Activated T-cell treated with anti-CD3 and anti-CD28 coated beads, Interleukin-2, amount 50 U/mL, for 72 hours (primary cell): ENCODE results near the gene KERA. TPM values are rescaled to one million over a fixed set of nuclear protein-coding genes. Genes with fewer than 3 reads are reported as not detected.

Source experiments
- ATAC-seq, 2 donors: fragments of 150-1000 bp; cut with Tn5 transposase; replicated peaks in 1 of 2; 2 replicates each; pipeline ENCODE4 v1.10.0; 2021; ENCODE audit warnings: moderate library complexity in 2 of 2, mild to moderate bottlenecking in 1 of 2
- DNase-seq, 2 donors: peaks; one replicate each; pipeline ENCODE4 v3.0.0; 2021 to 2022; ENCODE audit warnings: mixed read lengths in 1 of 2
- H3K27ac Mint-ChIP-seq: one replicate; pipeline ENCODE4 v1.8.0; 2022; ENCODE audit warnings: mild to moderate bottlenecking, moderate library complexity, mixed read lengths
- H3K27me3 Mint-ChIP-seq: one replicate; pipeline ENCODE4 v1.8.0; 2022; ENCODE audit warnings: low read depth, mixed read lengths
- H3K36me3 Mint-ChIP-seq, 2 donors: one replicate each; pipeline ENCODE4 v1.8.0; 2022; ENCODE audit warnings: mixed read lengths in 2 of 2, mild to moderate bottlenecking in 1 of 2; ENCODE audit not compliant: insufficient read depth in 2 of 2
- H3K4me1 Mint-ChIP-seq: one replicate; pipeline ENCODE4 v1.8.0; 2022; ENCODE audit warnings: low read depth, mixed read lengths
- H3K4me3 Mint-ChIP-seq, 2 donors: one replicate each; pipeline ENCODE4 v1.8.0; 2022; ENCODE audit warnings: mild to moderate bottlenecking in 2 of 2, mixed read lengths in 2 of 2, moderate library complexity in 2 of 2
- H3K9me3 Mint-ChIP-seq, 2 donors: one replicate each; pipeline ENCODE4 v1.8.0; 2022; ENCODE audit warnings: mixed read lengths in 2 of 2
- total RNA-seq, 2 donors: library from RNA; stranded (reverse); gene quantifications; one replicate each; pipeline ENCODE4 v1.2.3, GENCODE V29; 2022

Gene KERA
- total RNA-seq, 2 donors from 2014 or later: not detected

DNA sequence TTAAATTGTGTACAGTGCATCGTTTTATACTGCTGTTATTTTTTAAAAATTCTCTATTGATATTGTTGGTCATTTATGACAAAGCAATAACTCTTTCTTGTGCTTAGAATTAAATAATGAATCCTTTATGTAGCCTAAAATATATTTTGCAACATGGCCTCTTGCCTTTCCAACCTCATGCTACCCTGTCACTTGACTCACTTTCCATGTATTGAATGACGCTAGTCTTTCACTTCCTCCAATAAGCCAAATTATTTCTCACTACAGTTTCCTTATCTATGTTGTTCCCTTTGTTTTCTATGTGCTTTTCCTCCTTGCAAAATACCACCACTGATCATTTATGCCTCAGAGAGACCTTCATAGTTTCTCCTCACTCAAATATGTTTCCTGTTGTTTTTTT lies 36.7 kb downstream of the KERA start:
- Mint-ChIP-seq H3K36me3 (no peaks in the 10 kb centered on the region), H3K9me3 (no peaks in the 10 kb centered on the region), H3K4me3 (no peak overlapping the region), H3K4me1 (no peaks in the 10 kb centered on the region), H3K27ac (no peak overlapping the region), H3K27me3 (no peaks in the 10 kb centered on the region)
- DNase-seq (no peak), ATAC-seq (no peak)

DNA sequence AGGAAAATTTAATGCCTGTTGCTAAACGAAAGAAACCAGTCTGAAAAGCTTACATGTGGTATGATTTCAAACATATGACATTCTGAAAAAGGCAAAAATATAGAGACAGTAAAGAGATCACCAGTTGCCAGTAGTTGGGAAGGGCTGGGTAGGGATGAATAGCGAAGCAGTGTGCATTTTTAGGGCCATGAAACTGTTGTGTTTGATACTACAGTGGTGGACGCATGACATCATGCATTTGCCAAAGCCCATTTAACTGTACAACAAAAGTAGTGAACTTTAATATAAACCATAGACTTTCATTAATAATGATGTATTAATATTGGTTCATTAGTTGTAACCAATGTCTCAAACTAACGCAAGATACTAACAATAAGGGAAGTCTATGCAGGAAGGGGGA lies 38.4 kb downstream of the KERA start:
- Mint-ChIP-seq H3K27ac (no peak overlapping the region), H3K9me3 (no peaks in the 10 kb centered on the region), H3K4me1 (no peaks in the 10 kb centered on the region), H3K36me3 (no peaks in the 10 kb centered on the region), H3K4me3 (no peak overlapping the region), H3K27me3 (no peaks in the 10 kb centered on the region)
- DNase-seq (no peak), ATAC-seq (no peak)

DNA sequence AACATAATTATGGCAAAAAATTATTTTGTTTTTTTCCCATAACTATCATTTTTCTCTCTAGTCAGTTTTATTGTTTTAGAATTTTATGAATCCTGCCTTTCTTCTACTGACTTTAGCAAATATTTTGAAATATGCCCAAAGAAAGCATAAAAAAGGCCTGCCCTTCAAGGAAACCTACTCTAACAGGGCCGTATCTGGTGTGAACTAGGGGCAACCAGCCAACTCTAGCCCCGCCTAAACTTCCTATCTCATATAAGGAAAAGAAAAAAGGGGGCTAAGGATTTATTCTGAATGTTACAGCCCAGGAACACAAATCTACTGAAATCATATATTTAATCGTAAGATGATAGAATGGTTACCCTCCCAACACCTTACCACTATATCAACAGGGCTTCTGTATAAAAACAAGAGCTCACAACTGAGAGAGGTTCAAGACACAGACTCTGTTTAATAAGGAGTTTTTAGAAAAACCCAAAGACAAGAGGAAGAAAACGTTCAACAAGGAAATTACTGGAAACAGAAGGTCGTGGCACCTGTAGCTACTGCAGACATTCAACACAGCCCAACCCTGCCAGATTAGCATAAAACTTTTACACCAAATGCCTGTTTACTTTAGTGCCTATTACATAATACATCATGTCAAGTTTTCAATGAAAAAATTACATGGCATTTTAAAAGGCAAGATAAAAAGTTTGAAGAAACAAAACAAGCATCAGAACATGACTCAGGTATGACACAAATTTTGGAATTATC lies 40.1 kb downstream of the KERA start:
- Mint-ChIP-seq H3K27ac (no peak overlapping the region), H3K4me1 (no peaks in the 10 kb centered on the region), H3K36me3 (no peaks in the 10 kb centered on the region), H3K27me3 (peaks cover 13% of the 10 kb centered on the region), H3K4me3 (no peak overlapping the region), H3K9me3 (no peaks in the 10 kb centered on the region)
- ATAC-seq (no peak), DNase-seq (no peak)

DNA sequence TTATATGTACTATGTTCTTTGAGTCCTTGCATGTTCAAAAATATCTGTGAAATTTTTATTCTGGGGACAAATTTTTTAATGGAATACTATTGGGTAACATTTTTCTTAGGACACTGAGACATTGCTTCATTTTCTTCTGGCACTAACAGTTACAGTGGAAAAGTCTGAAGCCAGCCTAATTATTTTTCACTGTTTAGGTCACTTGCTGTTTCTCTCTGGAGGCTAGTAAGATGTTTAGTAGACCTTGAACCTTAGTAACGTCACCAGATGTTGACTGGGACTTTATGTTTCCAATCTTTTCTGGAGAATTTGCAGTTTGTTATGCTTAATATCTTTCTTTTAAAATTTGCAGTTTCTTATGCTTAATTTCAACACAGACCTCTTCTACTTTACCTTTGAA lies 40.8 kb downstream of the KERA start:
- DNase-seq (no peak), ATAC-seq (no peak)
- Mint-ChIP-seq H3K4me3 (no peak overlapping the region), H3K36me3 (no peaks in the 10 kb centered on the region), H3K9me3 (no peaks in the 10 kb centered on the region), H3K27me3 (peaks cover 13% of the 10 kb centered on the region), H3K4me1 (no peaks in the 10 kb centered on the region), H3K27ac (no peak overlapping the region)

DNA sequence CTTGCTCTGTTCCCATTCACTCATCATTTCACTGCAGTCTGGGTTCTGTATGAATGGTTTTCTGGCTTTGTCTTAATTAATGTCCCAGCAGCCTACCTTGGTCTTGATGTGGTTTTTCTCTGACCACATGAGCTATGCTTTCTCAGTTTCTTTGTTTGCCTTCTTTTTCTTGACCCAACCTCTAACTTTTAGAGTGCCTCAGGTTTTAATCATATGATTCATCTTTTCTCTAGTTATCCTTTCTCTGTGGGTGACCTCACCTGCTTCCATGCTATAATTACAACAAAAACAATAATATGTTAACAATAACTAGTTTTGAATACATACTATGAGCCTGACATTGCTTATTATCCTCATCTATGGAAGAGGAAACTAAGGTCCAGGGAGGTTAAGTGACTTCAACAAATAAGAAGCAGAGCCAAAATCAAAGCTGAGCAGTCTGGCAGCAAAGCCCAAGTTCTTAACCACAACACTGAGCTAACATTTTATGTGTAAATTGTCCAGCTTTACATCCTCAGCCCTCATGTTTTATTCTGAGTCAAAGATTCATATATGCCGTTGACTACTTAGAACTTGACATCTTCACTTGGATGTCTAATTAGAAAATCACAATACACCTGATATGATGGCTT lies 48.4 kb downstream of the KERA start:
- ATAC-seq (peak; percentile 24 to 52), DNase-seq (peak in 1 of 2 donors; percentile 0)
- peaks cover 22% of the 10 kb centered on the region for H3K4me1 Mint-ChIP-seq
- H3K36me3 Mint-ChIP-seq: no peaks in the 10 kb centered on the region
- peaks cover 50% of the 10 kb centered on the region for H3K27me3 Mint-ChIP-seq
- H3K27ac Mint-ChIP-seq: no peak overlapping the region
- peaks cover 0 to 2% of the 10 kb centered on the region in 2 donors for H3K9me3 Mint-ChIP-seq
- H3K4me3 Mint-ChIP-seq: no peak overlapping the region

DNA sequence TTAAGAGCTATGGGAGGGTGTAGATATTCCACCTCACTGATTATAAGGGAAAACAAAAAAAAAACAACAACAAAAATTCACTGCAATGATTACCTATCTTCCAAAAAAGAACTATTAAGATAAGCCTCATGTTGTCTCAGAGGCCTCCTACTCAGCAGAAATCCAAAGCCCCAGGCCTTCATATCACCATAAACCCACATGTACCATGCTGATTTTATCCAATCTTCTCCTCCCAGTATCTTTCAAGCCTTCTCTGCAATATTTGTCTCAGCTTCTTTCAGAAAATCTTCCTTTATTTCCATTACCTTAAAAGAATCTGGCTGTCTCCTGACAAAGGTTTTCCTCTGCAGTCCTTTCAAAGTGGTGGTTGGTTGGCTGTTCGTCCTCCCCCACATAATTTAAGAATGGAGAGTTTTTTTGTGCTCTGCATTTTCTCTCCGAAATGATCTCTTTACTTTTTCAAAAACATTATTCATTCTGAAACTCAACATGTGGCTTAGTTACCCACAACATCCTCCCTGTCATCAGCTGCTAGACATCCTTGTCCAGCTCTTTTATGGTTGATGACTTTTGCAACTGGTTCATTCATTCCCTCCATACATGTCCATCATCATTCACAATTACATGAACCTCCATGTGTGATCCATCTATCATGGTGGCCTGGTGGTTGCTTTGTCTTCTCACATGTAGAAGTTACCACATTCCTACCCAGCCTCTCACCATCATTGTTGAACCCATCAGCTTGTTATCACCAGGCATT lies 50.1 kb downstream of the KERA start:
- peaks cover 22% of the 10 kb centered on the region for H3K4me1 Mint-ChIP-seq
- ATAC-seq: peak; percentile 92 to 93

DNA sequence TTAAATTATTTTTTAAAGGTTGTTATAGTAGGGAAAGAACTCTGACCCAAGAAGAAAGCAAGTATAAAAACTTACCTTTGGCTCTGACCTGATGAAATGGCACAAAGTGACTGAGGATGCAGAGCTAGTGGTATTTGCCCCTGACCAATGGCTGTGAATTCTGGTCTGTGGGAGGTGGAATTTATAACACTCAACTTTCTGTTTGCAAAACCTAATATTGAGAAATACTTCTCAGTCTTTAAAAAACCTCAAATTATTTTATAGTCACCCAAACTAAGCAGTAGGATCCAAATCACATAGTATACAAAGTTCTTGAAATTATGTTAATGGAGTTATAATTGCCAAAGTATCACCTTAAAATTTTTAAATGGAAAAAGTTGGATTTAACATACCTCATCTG lies 53.0 kb downstream of the KERA start, which contains the start of gene EPYC:
TSS of gene EPYC (minus strand) at position 101 of the 400 bp plus-strand sequence. CDS start 2,407 bp downstream, outside the sequence.
- DNase-seq: no peak
- ATAC-seq: no peak
- Mint-ChIP-seq H3K9me3 (peaks cover 0 to 2% of the 10 kb centered on the region in 2 donors), H3K4me1 (peaks cover 22% of the 10 kb centered on the region), H3K4me3 (no peak within 1 kb of the TSS), H3K27ac (no peak within 1 kb of the TSS), H3K27me3 (peaks cover 24% of the 10 kb centered on the region), H3K36me3 (no peaks in the 10 kb centered on the region)

More for the DNA sequence above, 50.1 kb downstream of the KERA start:
- H3K36me3 Mint-ChIP-seq: no peaks in the 10 kb centered on the region
- H3K27ac Mint-ChIP-seq: peak overlapping the region; percentile 35
- peaks cover 37% of the 10 kb centered on the region for H3K27me3 Mint-ChIP-seq
- peaks cover 0 to 2% of the 10 kb centered on the region in 2 donors for H3K9me3 Mint-ChIP-seq
- H3K4me3 Mint-ChIP-seq: peak overlapping the region in 1 of 2 donors; percentile 27
- peak; percentile 1 to 3 for DNase-seq

DNA sequence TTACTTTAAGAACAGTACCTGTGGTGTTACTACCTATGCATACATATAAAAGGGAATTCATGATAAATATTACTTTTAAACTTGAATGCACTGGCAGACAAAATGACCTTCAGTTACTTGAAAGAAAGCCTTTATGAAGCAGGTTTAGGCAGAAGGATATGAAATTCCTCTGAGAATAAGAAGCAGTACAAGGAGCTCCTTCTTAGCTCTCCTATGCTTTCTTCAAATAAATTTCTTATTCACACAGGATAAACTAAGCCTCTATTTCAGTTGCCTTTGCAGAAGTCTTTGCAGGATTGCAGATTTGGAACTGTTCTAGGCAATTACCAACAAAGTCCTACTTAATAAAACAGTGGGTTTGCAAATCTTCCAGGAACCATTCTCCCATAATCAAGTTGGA lies 54.1 kb downstream of the KERA start:
- peaks cover 16% of the 10 kb centered on the region for H3K4me1 Mint-ChIP-seq
- H3K36me3 Mint-ChIP-seq: no peaks in the 10 kb centered on the region
- no peak for ATAC-seq
- H3K27me3 Mint-ChIP-seq: peaks cover 22% of the 10 kb centered on the region
- H3K9me3 Mint-ChIP-seq: peaks cover 0 to 1% of the 10 kb centered on the region in 2 donors
- no peak overlapping the region for H3K27ac Mint-ChIP-seq
- no peak for DNase-seq
- no peak overlapping the region for H3K4me3 Mint-ChIP-seq

DNA sequence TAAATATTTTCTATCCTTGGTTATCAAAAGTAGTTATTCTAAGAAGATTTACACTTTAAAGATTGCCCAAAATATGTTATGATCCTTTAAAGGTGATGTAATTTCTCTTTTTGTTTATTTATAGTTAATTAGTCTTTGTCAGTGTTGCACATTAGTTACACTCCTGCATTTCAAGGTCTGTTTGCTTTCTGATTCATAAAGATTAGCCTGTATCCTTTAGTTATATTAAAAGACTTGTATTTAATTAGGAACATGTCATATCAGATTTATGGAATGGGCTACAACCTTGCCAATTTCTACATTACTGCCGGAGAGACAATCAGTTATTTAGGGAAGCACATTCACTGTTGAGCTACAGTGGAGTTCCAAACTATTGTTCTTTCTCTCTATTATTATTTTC lies 56.5 kb downstream of the KERA start:
- H3K27me3 Mint-ChIP-seq: no peaks in the 10 kb centered on the region
- no peak for ATAC-seq
- DNase-seq: no peak
- no peak overlapping the region for H3K4me3 Mint-ChIP-seq
- no peaks in the 10 kb centered on the region for H3K4me1 Mint-ChIP-seq
- H3K27ac Mint-ChIP-seq: no peak overlapping the region
- no peaks in the 10 kb centered on the region for H3K36me3 Mint-ChIP-seq
- H3K9me3 Mint-ChIP-seq: no peaks in the 10 kb centered on the region

Other genes with a start within 250 kb of the KERA start
- not detected for gene CCER1, start 102.8 kb downstream of the KERA start, total RNA-seq
- gene EPYC, start 53.1 kb downstream of the KERA start, total RNA-seq: not detected
- gene LUM, start 53.5 kb upstream of the KERA start, total RNA-seq: not detected
- not detected for gene DCN, start 124.8 kb upstream of the KERA start, total RNA-seq